ENCODE data around the gene CAST. TPM values are rescaled to one million over a fixed set of nuclear protein-coding genes. Genes with fewer than 3 reads are reported as not detected.

The CAST gene
- total RNA-seq, 1 experiment from 2014 or later, result 52.3 TPM

DNA sequence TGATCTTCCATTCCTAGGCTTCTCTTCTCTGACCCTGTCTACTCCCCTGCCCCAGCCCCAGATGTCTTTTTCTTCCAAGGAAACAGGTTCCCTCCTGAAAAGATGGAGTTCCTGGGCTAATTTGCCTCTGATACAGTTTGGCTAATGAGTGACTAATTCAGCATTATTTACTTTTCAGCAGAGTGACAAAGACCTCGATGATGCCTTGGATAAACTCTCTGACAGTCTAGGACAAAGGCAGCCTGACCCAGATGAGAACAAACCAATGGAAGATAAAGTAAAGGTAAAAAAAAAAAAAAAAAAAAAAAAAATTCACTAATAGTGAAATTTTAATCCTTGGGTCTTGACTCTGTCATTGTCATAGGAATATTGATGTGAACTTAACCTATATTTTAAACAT lies 102.9 kb downstream of the CAST start:
- Histone ChIP-seq H3K56ac (ENCODE audit: insufficient read length, low read depth, low read length) (no peak overlapping the region), H2AFZ (ENCODE audit: low read length) (no peak overlapping the region), H2AK5ac (ENCODE audit: insufficient read length, low read length) (no peak overlapping the region), H3K79me1 (ENCODE audit: insufficient read depth, low read depth, low read length, poor library complexity, severe bottlenecking) (no peaks in the 10 kb centered on the region), H3K14ac (ENCODE audit: insufficient read depth, low read length) (no peak overlapping the region), H3K4me1 (ENCODE audit: insufficient read depth, low read length) (peaks cover 3% of the 10 kb centered on the region; the same call in 1 of the 2 replicates), H2BK5ac (ENCODE audit: insufficient read length, low read length) (no peak overlapping the region), H4K20me1 (ENCODE audit: control insufficient read depth, insufficient read depth, insufficient read length) (no peaks in the 10 kb centered on the region), H3K9me3 (ENCODE audit: control insufficient read depth, low read depth, low read length) (no peaks in the 10 kb centered on the region), H3K9ac (ENCODE audit: extremely low read depth, insufficient read length, low read length) (no peak overlapping the region), H2BK12ac (ENCODE audit: insufficient read length, low read depth, low read length) (no peak overlapping the region), H3K27ac (ENCODE audit: insufficient read length, low read depth, low read length) (no peak overlapping the region), H2BK15ac (ENCODE audit: low read depth, low read length) (no peak overlapping the region), H3K27me3 (ENCODE audit: insufficient read depth, low read length) (no peaks in the 10 kb centered on the region), H3K23me2 (ENCODE audit: insufficient read length, low read depth, low read length, poor library complexity, severe bottlenecking) (no peaks in the 10 kb centered on the region), H2BK20ac (ENCODE audit: low read depth, low read length, poor library complexity, severe bottlenecking) (no peak overlapping the region), H3K4me2 (ENCODE audit: insufficient read depth, insufficient read length, low read length) (no peak overlapping the region), H4K91ac (ENCODE audit: insufficient read length, low read depth, low read length) (no peak overlapping the region), H2BK120ac (ENCODE audit: low read depth, low read length, poor library complexity, severe bottlenecking) (no peak overlapping the region), H3T11ph (ENCODE audit: low read length) (no peak overlapping the region), H3K23ac (ENCODE audit: insufficient read length, low read depth, low read length) (no peak overlapping the region), H3K79me2 (ENCODE audit: insufficient read depth, low read length) (no peaks in the 10 kb centered on the region), H3K18ac (ENCODE audit: insufficient read length, low read depth, low read length) (no peak overlapping the region), H4K8ac (replicated peaks; ENCODE audit: insufficient read length, low read depth, low read length) (no peak overlapping the region), H4K5ac (ENCODE audit: insufficient read length, low read depth, low read length) (no peak overlapping the region), H3K4ac (ENCODE audit: low read depth, low read length) (no peak overlapping the region)
- Mint-ChIP-seq H3K27ac (peak overlapping the region in 1 of 3 experiments; percentile 9; a peak in 2 of 7 replicates), H3K4me1 (peaks cover 4 to 8% of the 10 kb centered on the region in 2 experiments; a peak in 3 of 4 replicates), H3K27me3 (ENCODE audit: low read depth) (no peaks in the 10 kb centered on the region), H3K9me3 (no peaks in the 10 kb centered on the region), H3K4me3 (no peak overlapping the region), H3K36me3 (ENCODE audit: insufficient read depth in 1 of 3, low read depth in 3 of 3) (peaks cover 0 to 16% (median 16%) of the 10 kb centered on the region in 3 experiments; a peak in 5 of 7 replicates)
- WGBS (ENCODE audit: extremely low coverage, insufficient read length, low lambda C conversion rate), result no CpG with 5 or more reads among the region's 1 CpG
- TF ChIP-seq, protein P1, sequence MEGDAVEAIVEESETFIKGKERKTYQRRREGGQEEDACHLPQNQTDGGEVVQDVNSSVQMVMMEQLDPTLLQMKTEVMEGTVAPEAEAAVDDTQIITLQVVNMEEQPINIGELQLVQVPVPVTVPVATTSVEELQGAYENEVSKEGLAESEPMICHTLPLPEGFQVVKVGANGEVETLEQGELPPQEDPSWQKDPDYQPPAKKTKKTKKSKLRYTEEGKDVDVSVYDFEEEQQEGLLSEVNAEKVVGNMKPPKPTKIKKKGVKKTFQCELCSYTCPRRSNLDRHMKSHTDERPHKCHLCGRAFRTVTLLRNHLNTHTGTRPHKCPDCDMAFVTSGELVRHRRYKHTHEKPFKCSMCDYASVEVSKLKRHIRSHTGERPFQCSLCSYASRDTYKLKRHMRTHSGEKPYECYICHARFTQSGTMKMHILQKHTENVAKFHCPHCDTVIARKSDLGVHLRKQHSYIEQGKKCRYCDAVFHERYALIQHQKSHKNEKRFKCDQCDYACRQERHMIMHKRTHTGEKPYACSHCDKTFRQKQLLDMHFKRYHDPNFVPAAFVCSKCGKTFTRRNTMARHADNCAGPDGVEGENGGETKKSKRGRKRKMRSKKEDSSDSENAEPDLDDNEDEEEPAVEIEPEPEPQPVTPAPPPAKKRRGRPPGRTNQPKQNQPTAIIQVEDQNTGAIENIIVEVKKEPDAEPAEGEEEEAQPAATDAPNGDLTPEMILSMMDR (conservative IDR thresholded peaks at IDR 0.05), result no peak
- no peak for DNase-seq

Data from H9 (cell line).